Stimulated activated CD4-positive, alpha-beta T cell treated with anti-CD3 and anti-CD28 coated beads, TNF-alpha, amount 100 ng/mL, for 24 hours (primary cell): ENCODE results near the gene SPRED2.
"Not testable (repeated sequence)": the region's sequence is repeated elsewhere in the genome, so short reads cannot be mapped to it uniquely, and the experiment has no call there.

Experiments used
- DNase-seq, 3 experiments: peaks; one replicate each; pipeline ENCODE4 v3.0.0-alpha.2; 2020; ENCODE audit warnings: low read depth in 3 of 3

SPRED2 gene

GRCh38 chr2:65343386-65343785, 89.0 kb downstream of the SPRED2 start:
- no peak for DNase-seq

DNA sequence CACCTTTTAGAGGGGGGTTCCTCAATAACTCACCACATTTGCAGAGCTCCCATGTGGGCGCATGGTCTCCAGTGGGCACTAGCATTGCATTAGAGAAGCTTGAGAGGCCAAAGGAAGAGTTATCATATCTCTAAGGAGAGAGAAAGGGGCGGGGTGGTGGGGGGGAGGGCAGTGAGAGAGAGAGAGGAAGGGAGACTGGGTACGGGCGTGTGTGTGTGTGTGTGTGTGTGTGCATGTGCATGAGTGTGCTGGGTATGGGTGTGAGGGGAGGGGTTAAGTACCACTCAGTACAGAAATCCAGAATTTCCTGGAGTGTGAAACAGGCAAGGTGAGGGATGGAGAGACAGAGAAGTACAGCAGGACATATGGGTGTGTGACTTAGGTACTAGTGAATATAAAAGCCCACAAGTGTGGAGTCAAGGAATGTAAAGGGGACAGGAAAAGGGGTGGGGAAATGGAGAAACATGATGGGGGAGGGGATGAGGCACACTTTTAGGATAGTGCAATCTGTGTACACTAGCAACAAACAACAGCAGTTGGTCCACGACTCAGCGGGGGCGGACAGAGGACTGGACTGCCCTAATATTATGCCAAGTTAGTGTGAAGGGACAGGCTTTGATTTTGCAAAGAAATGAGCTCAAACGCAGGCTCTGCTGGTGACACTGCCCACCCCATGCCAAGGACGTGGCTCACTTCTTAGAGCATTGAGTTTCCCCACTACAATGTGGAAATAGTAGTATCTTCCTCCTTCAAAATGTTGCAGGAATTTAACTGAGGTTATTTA, 91.3 kb downstream of the SPRED2 start:
- no peak for DNase-seq

DNA sequence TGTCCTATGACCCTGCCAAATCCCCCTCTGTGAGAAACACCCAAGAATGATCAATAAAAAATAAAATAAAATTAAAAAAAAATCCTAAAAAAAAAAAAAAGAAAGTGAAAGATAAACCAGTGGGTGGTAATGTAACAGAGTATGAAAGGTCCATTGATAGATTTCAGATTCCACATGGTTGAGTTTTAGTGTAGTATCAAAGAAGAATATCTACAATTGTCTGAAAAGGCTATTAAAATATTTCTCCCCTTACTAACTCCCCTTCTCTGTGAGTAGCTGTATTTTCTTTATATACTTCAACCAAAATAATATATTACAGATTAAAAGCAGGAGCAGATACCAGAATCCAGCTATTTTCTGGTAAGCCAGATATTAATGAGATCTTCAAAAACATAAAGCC, 92.8 kb downstream of the SPRED2 start:
- no peak for DNase-seq

- DNase-seq = not testable (repeated sequence)
Measured at GRCh38 chr2:65338830-65339495, 93.4 kb downstream of the SPRED2 start.

DNA sequence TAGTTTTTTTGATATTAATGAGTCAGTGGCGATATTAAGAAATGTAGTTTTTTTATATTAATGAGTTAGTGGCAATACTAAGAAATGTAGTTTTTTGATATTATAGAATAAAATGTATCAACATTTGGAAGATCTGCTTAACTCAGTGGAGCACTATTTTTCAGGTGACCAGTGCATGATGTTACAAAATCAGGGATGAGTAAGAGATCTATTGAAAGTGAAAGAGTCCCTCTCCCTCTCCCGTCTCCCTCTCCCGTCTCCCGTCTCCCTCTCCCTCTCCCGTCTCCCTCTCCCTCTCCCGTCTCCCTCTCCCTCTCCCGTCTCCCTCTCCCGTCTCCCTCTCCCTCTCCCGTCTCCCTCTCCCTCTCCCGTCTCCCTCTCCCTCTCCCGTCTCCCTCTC, 94.5 kb downstream of the SPRED2 start:
- not testable (repeated sequence) for DNase-seq

DNA sequence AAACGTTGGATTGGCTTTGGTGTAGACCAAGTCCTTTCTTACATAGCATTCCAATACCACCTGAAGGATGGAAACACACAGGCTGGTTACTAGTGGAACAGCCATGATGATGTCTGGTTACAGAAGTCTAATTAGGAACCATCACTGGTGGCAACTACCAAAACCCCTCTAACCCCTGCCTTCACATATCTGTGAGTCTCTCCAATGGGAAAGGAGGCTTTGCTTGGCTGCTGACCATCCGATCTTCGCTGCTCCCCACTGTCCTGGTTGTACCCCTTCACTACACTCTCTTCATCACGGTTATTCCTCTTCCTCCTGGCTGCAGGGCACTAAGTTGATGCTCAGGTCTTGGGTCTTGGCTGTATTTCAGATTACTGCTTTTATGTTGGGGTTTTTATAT, 97.7 kb downstream of the SPRED2 start:
- DNase-seq = no peak

DNA sequence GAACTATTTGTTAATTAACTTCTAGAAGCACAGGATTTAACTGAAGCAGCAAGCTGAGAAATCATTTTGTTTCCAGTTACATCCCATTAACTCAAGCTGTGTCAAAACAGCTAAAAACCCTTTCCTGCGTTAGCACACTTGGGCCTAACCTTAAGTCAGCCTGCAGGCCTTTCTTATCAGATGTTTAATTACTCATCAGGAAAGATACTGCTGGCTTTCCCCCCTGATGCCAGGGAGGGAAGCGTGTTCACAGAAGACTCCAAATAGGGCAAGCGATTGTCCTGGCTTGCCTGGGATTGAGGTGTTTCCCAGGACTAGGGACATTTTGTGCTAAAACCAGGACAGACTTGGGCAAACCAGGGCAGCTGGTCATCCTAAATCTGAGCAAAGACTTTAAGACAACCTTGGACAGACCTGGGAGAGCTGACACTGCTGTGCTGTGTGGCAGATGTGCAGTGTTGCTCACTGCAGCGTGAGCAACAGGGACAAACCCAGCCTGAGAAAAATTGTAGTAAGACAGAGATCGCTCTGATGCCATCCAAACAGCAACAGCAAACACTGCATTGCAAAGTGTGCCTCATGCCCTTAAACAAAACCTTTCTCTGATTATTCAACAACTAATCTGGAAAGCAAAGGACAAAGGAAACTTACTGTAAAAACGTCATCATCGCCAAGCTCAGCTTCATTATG, 100.9 kb downstream of the SPRED2 start:
- no peak for DNase-seq

- DNase-seq = no peak
Measured at GRCh38 chr2:65329525-65329924, 102.9 kb downstream of the SPRED2 start.

- DNase-seq = no peak
Measured at GRCh38 chr2:65326276-65326675, 106.1 kb downstream of the SPRED2 start.

GRCh38 chr2:65325066-65325465, 107.3 kb downstream of the SPRED2 start:
- DNase-seq = no peak

GRCh38 chr2:65320946-65321345, 111.5 kb downstream of the SPRED2 start:
- no peak for DNase-seq

DNA sequence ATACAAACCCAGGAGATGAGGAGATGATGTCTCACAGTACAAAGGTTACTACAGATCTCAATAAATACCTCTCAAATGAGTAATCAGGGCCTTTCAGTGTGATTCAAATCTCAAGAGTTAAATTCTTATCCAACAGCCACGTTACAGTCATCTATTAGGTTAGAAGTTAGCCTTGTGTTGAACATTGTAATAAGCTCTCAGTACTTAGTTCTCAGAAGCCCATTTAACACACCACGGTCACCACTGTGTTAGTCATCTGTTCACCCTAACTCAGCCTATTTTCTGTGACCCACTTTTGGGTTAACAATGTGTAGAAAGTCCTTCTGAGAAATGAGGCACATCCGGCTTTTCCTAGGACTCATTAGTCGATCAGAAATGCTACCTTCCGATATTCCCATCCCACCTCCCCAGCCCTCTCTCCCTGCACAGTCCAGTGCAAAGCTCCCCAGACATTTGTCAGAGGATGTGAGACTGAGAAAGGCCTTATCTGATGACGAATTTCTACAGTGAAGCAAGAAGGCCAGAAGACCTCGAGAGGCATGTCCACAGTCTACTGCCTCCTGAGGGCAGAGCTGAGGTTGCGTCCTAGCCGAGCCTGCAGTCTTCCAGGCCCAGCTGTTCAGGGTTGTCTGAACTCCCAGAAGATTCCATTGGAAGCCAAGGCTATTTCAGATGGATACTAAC, 112.2 kb downstream of the SPRED2 start:
- DNase-seq = no peak

- no peak for DNase-seq
Measured at GRCh38 chr2:65319674-65320041, 112.7 kb downstream of the SPRED2 start.

GRCh38 chr2:65319072-65319673, 113.2 kb downstream of the SPRED2 start:
- DNase-seq = no peak

- no peak for DNase-seq
Measured at GRCh38 chr2:65317841-65318240, 114.6 kb downstream of the SPRED2 start.

- DNase-seq = not testable (repeated sequence)
Measured at GRCh38 chr2:65317351-65317750, 115.0 kb downstream of the SPRED2 start.

DNA sequence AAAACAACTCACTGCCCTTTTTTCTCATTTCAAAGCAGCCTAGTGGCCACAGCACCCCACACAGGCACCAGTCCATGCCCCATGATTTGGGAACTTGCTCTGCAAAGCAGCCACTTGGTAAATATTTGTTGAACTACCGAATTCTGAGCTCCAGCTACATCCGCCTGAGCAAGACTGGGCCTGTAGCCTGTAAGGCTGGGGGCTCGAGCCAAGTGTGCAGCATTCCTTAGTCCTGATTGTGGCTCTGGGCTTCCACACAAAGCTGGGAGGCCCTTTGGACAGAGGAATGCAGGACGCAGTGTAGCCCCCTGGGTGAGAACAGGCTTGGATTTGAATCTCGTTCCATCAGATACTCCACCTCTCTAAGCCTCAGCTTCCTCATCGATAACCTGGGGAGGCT, 116.3 kb downstream of the SPRED2 start:
- DNase-seq = no peak

DNA sequence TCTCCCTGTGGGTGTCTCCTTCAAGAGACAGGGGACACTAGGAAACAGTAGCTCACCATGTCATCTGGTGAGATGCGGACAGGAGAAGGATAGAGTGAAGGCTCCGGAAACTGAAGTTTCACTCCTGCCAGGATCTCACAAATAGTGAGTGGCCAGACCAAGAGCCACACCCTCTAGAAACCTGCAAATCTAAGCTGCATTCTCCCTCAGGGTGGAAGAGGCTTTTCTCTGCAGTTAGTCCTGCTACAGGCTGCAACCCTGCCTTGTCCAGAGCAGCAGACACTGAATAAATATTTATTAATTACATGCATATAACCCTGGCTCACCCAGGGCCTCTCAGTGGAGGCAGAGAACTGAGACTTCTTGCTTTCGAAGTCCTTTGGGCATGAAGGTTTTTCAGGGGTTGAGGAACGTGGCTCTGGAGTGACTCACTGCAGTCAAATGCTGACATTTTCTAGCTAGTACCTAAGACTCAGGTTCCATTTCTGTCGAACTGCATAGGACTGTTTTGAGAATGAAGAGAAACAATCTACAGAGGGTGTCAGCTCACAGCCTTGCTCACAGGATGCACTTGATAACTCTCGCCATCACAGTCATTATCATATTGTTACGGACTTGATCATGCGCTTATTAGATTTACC, 117.5 kb downstream of the SPRED2 start:
- DNase-seq = no peak

GRCh38 chr2:65313954-65314256, 118.5 kb downstream of the SPRED2 start:
- DNase-seq = no peak

DNA sequence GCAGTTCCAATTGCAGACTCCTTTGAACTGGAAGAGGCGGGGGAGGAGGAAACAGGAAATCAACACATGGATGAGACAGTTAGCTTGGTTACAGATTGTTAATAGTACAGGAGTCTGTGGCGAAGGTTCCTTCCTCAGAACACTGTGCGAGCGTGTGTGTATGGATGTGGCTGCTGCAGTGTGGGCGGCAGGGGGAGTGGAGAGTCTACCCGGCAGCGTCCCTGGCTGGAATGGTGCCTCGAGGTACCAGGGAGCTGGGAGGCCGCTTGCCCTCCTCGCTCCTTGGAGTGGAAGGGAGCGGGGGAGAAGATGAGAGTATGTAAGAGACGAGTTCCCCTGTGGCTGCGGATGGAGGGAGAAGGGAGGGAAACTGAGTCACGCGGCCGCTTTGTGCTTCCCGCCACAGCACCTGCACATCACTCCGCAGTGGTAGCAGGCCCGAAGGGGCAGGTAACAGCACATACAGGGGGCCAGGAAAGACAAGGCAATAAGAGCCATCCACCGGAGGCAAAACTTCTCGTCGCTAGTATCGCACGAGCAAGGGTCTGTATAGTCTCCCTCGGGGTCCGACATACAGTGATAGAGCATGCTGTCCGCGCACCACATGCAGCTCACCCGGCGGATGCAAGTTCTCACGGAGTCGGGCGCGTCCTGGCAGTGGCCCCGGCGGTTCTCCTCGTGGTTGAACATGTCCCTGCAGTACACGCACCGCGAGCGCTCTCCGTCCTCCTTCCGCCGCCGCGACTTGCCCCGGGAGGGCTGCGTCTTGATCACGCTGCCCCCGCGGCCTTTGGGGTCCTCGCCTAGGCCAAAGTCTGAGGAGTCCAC, 119.1 kb downstream of the SPRED2 start:
- DNase-seq = no peak

DNA sequence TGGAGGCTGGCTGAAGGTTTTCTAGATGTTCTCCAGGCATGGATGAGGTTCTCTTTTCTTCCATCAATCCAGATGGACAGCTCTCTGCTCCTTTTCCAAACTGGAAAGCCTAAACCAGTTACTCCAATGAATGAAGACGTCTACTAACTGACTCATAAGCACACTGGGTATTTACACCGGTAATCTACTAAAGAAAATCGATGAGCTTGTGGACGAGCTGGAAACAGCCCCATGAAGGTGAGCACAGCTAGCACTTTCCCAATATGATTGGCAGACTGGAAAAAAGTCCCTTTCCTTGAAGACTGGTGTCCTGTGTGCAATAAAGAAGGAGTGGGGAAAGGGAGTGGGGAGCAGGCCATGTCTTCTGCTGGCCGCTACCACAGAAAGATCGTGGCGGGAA, 120.8 kb downstream of the SPRED2 start:
- no peak for DNase-seq
